Osteocyte (in vitro differentiated cells): Measurements from ENCODE around the gene WDR4. TPM values are rescaled to one million over a fixed set of nuclear protein-coding genes. Genes with fewer than 3 reads are reported as not detected.

Experiments
- DNase-seq: peaks from one replicate; pipeline ENCODE4 v3.0.0; 2021; ENCODE audit warnings: mixed read lengths; ENCODE audit not compliant: unreplicated experiment; ENCODE audit errors: extremely low spot score
- H3K27ac Mint-ChIP-seq: one replicate; pipeline ENCODE4 v1.8.0; 2021; ENCODE audit warnings: mild to moderate bottlenecking, mixed read lengths; ENCODE audit not compliant: unreplicated experiment
- H3K27me3 Mint-ChIP-seq: one replicate; pipeline ENCODE4 v1.8.0; 2021; ENCODE audit warnings: mixed read lengths; ENCODE audit not compliant: unreplicated experiment
- H3K36me3 Mint-ChIP-seq: one replicate; pipeline ENCODE4 v1.8.0; 2021; ENCODE audit warnings: mixed read lengths; ENCODE audit not compliant: unreplicated experiment
- H3K4me1 Mint-ChIP-seq: one replicate; pipeline ENCODE4 v1.8.0; 2021; ENCODE audit warnings: mixed read lengths; ENCODE audit not compliant: unreplicated experiment
- H3K4me3 Mint-ChIP-seq: one replicate; pipeline ENCODE4 v1.8.0; 2021; ENCODE audit warnings: mild to moderate bottlenecking, moderate library complexity, mixed read lengths; ENCODE audit not compliant: unreplicated experiment
- H3K9me3 Mint-ChIP-seq: one replicate; pipeline ENCODE4 v1.8.0; 2021; ENCODE audit warnings: mixed read lengths; ENCODE audit not compliant: unreplicated experiment
- total RNA-seq: library from RNA; stranded (reverse); gene quantifications from 2 replicates; pipeline ENCODE4 v1.2.1, GENCODE V29; 2021
- TF ChIP-seq, protein P1 (sequence below): fragments of 200-600 bp; sonication (generic); IDR thresholded peaks from 2 replicates; pipeline ENCODE4 v1.5.0; 2021; ENCODE audit warnings: antibody characterized with exemption, mild to moderate bottlenecking, moderate library complexity

Gene WDR4
- total RNA-seq, 1 donor from 2014 or later, result 15.7 TPM

DNA sequence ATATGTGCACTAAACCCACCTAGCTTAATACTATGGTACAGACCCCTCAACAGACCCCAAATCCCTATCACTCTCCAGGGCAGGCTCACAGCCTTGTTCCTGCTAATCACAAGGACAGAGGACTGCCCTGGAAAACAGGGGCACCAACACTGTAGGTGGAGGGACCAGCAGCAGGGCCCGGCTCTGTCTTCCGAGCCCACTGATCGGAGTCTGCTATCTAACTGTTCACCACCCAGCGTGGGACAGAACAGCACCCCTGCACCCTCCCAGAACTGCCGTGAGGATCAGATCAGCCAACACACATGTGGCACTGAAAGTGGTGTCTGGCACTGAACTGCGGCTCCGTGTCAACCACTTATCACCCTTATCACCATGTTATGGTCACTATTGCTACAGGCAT, 6.2 kb downstream of the WDR4 start:
- no peak overlapping the region for H3K27ac Mint-ChIP-seq
- TF ChIP-seq, protein P1, sequence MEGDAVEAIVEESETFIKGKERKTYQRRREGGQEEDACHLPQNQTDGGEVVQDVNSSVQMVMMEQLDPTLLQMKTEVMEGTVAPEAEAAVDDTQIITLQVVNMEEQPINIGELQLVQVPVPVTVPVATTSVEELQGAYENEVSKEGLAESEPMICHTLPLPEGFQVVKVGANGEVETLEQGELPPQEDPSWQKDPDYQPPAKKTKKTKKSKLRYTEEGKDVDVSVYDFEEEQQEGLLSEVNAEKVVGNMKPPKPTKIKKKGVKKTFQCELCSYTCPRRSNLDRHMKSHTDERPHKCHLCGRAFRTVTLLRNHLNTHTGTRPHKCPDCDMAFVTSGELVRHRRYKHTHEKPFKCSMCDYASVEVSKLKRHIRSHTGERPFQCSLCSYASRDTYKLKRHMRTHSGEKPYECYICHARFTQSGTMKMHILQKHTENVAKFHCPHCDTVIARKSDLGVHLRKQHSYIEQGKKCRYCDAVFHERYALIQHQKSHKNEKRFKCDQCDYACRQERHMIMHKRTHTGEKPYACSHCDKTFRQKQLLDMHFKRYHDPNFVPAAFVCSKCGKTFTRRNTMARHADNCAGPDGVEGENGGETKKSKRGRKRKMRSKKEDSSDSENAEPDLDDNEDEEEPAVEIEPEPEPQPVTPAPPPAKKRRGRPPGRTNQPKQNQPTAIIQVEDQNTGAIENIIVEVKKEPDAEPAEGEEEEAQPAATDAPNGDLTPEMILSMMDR, result no peak
- DNase-seq, result no peak
- no peaks in the 10 kb centered on the region for H3K27me3 Mint-ChIP-seq
- H3K4me1 Mint-ChIP-seq, result peaks cover 4% of the 10 kb centered on the region
- no peak overlapping the region for H3K4me3 Mint-ChIP-seq
- H3K9me3 Mint-ChIP-seq, result no peaks in the 10 kb centered on the region
- peaks cover 23% of the 10 kb centered on the region for H3K36me3 Mint-ChIP-seq

DNA sequence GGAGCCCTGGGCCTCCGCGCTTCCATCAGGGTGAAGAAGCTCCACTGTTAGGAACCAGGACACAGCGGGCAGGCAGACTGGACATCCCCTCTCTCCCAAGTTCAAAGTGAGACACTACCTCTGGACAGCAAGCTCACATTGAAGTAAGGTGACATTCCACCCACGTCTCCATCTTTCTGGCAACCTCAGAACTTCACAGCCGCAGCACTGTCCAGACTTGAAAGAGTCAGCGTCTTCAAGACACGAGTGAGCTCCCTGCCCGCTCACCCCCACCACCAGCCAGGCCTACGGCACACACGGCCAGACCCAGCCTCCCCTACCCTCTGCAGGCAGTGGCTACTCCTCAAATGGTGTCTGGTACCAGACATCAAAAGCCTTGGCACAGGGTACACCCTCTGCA, 11.1 kb downstream of the WDR4 start:
- H3K4me3 Mint-ChIP-seq, result no peak overlapping the region
- H3K27ac Mint-ChIP-seq, result no peak overlapping the region
- H3K4me1 Mint-ChIP-seq, result peaks cover 6% of the 10 kb centered on the region
- TF ChIP-seq, protein P1, result no peak
- no peaks in the 10 kb centered on the region for H3K9me3 Mint-ChIP-seq
- DNase-seq, result no peak
- H3K36me3 Mint-ChIP-seq, result peaks cover 22% of the 10 kb centered on the region
- H3K27me3 Mint-ChIP-seq, result no peaks in the 10 kb centered on the region

DNA sequence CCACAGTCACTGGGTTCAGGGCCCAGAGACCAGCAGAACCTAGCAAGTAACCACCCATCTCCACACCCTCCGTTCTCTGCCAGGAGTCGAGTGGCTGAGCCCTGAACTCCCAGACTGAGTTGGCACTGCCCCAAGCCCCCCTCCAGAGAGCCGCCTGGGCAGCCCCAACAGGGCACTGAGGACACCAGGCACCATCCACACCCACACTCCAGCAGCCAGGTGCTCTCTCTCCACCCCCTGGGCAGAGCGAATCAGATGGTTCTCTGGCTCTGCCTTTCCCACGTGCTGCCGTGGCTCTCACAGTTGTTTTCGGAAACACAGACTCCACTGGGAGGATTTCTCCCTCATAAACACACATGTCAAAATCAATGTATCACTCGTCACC, 13.6 kb downstream of the WDR4 start:
- peaks cover 6% of the 10 kb centered on the region for H3K4me1 Mint-ChIP-seq

DNA sequence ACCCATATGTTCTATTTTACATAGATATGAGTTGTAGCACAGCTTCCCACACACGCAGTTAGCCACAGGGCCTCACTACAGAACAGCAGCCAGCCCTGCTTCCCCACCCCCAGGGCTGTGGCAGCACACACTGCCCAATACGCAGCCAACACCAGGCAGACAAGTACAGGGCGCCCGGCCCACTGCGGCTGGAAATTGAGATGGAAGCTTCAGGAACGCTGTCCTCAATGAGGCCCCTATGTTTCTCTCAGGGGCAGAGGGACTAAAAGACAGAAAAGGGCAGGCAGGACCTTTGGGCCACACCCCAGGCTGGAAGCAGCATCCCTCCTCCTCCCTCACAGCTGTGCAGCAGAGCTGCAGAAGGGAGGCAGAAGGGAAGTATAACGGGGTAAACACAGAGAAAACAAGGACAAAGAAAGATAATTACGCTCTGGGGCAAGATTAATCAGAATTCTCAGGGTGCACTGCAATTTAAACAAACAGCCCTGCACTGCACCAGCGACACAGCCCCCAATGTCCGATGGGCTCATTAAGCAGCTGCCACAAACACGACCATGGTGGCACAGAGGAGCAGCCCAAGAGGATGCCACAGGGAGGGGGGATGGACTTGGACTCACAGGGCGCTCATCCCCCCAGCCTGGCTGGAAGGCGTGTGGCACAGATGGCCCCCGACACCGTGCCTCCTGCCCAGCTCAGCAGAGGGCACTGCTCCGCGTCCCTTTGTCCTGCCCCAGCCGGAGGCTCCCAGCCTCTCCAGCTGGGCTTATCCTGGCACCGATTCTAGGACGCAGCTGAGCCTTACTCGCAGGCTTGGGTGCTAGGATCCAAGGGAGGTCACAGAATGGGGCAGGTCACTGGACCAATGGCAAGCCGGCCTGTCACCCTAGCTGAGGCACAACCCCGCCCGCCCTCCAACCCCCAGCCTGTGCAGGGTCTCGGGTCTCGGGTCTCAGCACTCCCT, 14.2 kb downstream of the WDR4 start:
- DNase-seq, result no peak
- H3K27ac Mint-ChIP-seq, result no peak overlapping the region
- no peaks in the 10 kb centered on the region for H3K9me3 Mint-ChIP-seq
- TF ChIP-seq, protein P1, result no peak
- H3K36me3 Mint-ChIP-seq, result peaks cover 26% of the 10 kb centered on the region
- peaks cover 6% of the 10 kb centered on the region for H3K4me1 Mint-ChIP-seq
- H3K27me3 Mint-ChIP-seq, result no peaks in the 10 kb centered on the region
- H3K4me3 Mint-ChIP-seq, result no peak overlapping the region

More for the DNA sequence above, 13.6 kb downstream of the WDR4 start:
- Mint-ChIP-seq H3K27ac (peak overlapping the region; percentile 48), H3K4me3 (no peak overlapping the region), H3K9me3 (no peaks in the 10 kb centered on the region), H3K36me3 (peaks cover 21% of the 10 kb centered on the region), H3K27me3 (no peaks in the 10 kb centered on the region)
- TF ChIP-seq, protein P1, result no peak
- DNase-seq, result no peak

DNA sequence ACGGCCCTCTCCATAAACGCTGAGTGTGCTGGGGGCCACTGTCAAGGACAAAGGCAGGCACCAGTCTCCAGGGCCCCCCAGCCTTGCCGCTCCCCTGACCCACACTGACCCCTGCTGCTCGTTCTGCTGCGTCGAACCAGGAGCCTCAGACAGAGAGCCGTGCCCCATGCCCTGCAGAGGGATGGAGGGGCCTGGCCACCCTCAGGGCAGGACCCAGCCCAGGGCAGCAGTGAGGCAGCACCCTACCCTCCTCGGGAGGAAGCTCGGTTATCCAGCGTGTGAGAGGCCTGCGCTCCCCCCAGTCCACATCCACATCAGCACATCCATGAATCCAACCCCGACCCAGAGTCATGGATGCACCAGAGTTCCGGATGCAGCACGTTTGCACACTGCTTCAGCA, 15.1 kb downstream of the WDR4 start:
- H3K36me3 Mint-ChIP-seq, result peaks cover 23% of the 10 kb centered on the region

More for the DNA sequence above, 15.1 kb downstream of the WDR4 start:
- no peak for DNase-seq
- H3K4me3 Mint-ChIP-seq, result no peak overlapping the region
- H3K27me3 Mint-ChIP-seq, result no peaks in the 10 kb centered on the region
- H3K27ac Mint-ChIP-seq, result no peak overlapping the region
- H3K4me1 Mint-ChIP-seq, result peaks cover 6% of the 10 kb centered on the region
- H3K9me3 Mint-ChIP-seq, result no peaks in the 10 kb centered on the region
- TF ChIP-seq, protein P1, result no peak
